H9 (cell line): ENCODE data around the gene CDH22. TPM values are rescaled to one million over a fixed set of nuclear protein-coding genes. Genes with fewer than 3 reads are reported as not detected.

Experiments
- DNase-seq: peaks from one replicate; pipeline ENCODE4 v3.0.0-alpha.2; 2017
- H2AFZ ChIP-seq: one replicate; pipeline ENCODE4 v1.6.1; 2013; ENCODE audit warnings: mild to moderate bottlenecking, low read length, control low read depth, moderate library complexity
- H2AK5ac ChIP-seq: 2 replicates; pipeline ENCODE4 v1.6.1; 2013; ENCODE audit warnings: low read length, control low read depth, mixed read lengths; ENCODE audit not compliant: insufficient read length
- H2BK120ac ChIP-seq: one replicate; pipeline ENCODE4 v1.6.1; 2013; ENCODE audit warnings: low read depth, mild to moderate bottlenecking, low read length, control low read depth, inconsistent platforms; ENCODE audit not compliant: poor library complexity, severe bottlenecking
- H2BK12ac ChIP-seq: 2 replicates; pipeline ENCODE4 v1.6.1; 2013; ENCODE audit warnings: low read length, control low read depth, mixed read lengths, low read depth; ENCODE audit not compliant: insufficient read length
- H2BK15ac ChIP-seq: 2 replicates; pipeline ENCODE4 v1.6.1; 2013; ENCODE audit warnings: low read depth, low read length, control low read depth
- H2BK20ac ChIP-seq: one replicate; pipeline ENCODE4 v1.6.1; 2013; ENCODE audit warnings: low read depth, mild to moderate bottlenecking, low read length, control low read depth, inconsistent platforms; ENCODE audit not compliant: poor library complexity, severe bottlenecking
- H2BK5ac ChIP-seq: 2 replicates; pipeline ENCODE4 v1.6.1; 2013; ENCODE audit warnings: low read length, control low read depth, mixed read lengths; ENCODE audit not compliant: insufficient read length
- H3K14ac ChIP-seq: 2 replicates; pipeline ENCODE4 v1.6.1; 2013; ENCODE audit warnings: low read length, control low read depth; ENCODE audit not compliant: insufficient read depth
- H3K18ac ChIP-seq: 2 replicates; pipeline ENCODE4 v1.6.1; 2013; ENCODE audit warnings: low read depth, mild to moderate bottlenecking, mixed read lengths, low read length, control low read depth; ENCODE audit not compliant: insufficient read length
- H3K23ac ChIP-seq: 2 replicates; pipeline ENCODE4 v1.6.1; 2013; ENCODE audit warnings: low read length, control low read depth, mixed read lengths, low read depth; ENCODE audit not compliant: insufficient read length
- H3K23me2 ChIP-seq: 2 replicates; pipeline ENCODE4 v1.6.1; 2013; ENCODE audit warnings: low read depth, mild to moderate bottlenecking, mixed read lengths, low read length, control low read depth; ENCODE audit not compliant: insufficient read length, poor library complexity, severe bottlenecking
- H3K27ac ChIP-seq: 2 replicates; pipeline ENCODE4 v1.5.1; 2013; ENCODE audit warnings: low read length, control low read depth, mixed read lengths, low read depth; ENCODE audit not compliant: insufficient read length
- H3K27me3 ChIP-seq: 2 replicates; pipeline ENCODE4 v1.6.1; 2013; ENCODE audit warnings: low read length, control low read depth, inconsistent platforms; ENCODE audit not compliant: insufficient read depth
- H3K4ac ChIP-seq: 2 replicates; pipeline ENCODE4 v1.6.1; 2013; ENCODE audit warnings: low read depth, mild to moderate bottlenecking, control low read depth, inconsistent platforms, low read length, moderate library complexity
- H3K4me1 ChIP-seq: 2 replicates; pipeline ENCODE4 v1.6.1; 2013; ENCODE audit warnings: low read length, control low read depth, inconsistent platforms; ENCODE audit not compliant: insufficient read depth
- H3K4me2 ChIP-seq: 2 replicates; pipeline ENCODE4 v1.6.1; 2013; ENCODE audit warnings: low read length, control low read depth, mixed read lengths; ENCODE audit not compliant: insufficient read length, insufficient read depth
- H3K56ac ChIP-seq: 2 replicates; pipeline ENCODE4 v1.6.1; 2013; ENCODE audit warnings: low read depth, mild to moderate bottlenecking, mixed read lengths, low read length, control low read depth; ENCODE audit not compliant: insufficient read length
- H3K79me1 ChIP-seq: 2 replicates; pipeline ENCODE4 v1.6.1; 2013; ENCODE audit warnings: low read depth, mild to moderate bottlenecking, moderate library complexity, low read length, control low read depth, inconsistent platforms; ENCODE audit not compliant: insufficient read depth, poor library complexity, severe bottlenecking
- H3K79me2 ChIP-seq: 2 replicates; pipeline ENCODE4 v1.6.1; 2013; ENCODE audit warnings: low read length, control low read depth, inconsistent platforms; ENCODE audit not compliant: insufficient read depth
- H3K9ac ChIP-seq: 2 replicates; pipeline ENCODE4 v1.6.1; 2013; ENCODE audit warnings: low read length, control low read depth, mixed read lengths; ENCODE audit not compliant: insufficient read length; ENCODE audit errors: extremely low read depth
- H3K9me3 ChIP-seq: one replicate; pipeline ENCODE4 v1.6.1; 2013; ENCODE audit warnings: low read depth, low read length, inconsistent platforms; ENCODE audit not compliant: control insufficient read depth
- H3T11ph ChIP-seq: one replicate; pipeline ENCODE4 v1.6.1; 2013; ENCODE audit warnings: mild to moderate bottlenecking, low read length, control low read depth, inconsistent platforms
- H4K20me1 ChIP-seq: one replicate; pipeline ENCODE4 v1.6.1; 2013; ENCODE audit not compliant: control insufficient read depth, insufficient read length, insufficient read depth
- H4K5ac ChIP-seq: 2 replicates; pipeline ENCODE4 v1.6.1; 2013; ENCODE audit warnings: low read depth, mild to moderate bottlenecking, mixed read lengths, low read length, control low read depth; ENCODE audit not compliant: insufficient read length
- H4K8ac ChIP-seq: replicated peaks from 2 replicates; pipeline ENCODE4 v1.6.1; 2013; ENCODE audit warnings: low read length, control low read depth, mixed read lengths, low read depth; ENCODE audit not compliant: insufficient read length
- H4K91ac ChIP-seq: 2 replicates; pipeline ENCODE4 v1.6.1; 2013; ENCODE audit warnings: low read depth, mild to moderate bottlenecking, moderate library complexity, mixed read lengths, low read length, control low read depth; ENCODE audit not compliant: insufficient read length
- H3K27ac Mint-ChIP-seq, 3 experiments: 2 replicates in 2 of 3; 3 replicates in 1 of 3; pipeline ENCODE4 v1.8.0; 2020 to 2021; ENCODE audit warnings: mixed read lengths in 3 of 3, mild to moderate bottlenecking in 1 of 3, moderate library complexity in 1 of 3
- H3K27me3 Mint-ChIP-seq: 2 replicates; pipeline ENCODE4 v1.8.0; 2021; ENCODE audit warnings: low read depth, mild to moderate bottlenecking, moderate library complexity, mixed read lengths
- H3K36me3 Mint-ChIP-seq, 3 experiments: 2 replicates in 2 of 3; 3 replicates in 1 of 3; pipeline ENCODE4 v1.8.0; 2020 to 2021; ENCODE audit warnings: low read depth in 3 of 3, mixed read lengths in 3 of 3; ENCODE audit not compliant: insufficient read depth in 1 of 3
- H3K4me1 Mint-ChIP-seq, 2 experiments: 2 replicates each; pipeline ENCODE4 v1.8.0; 2020; ENCODE audit warnings: mixed read lengths in 2 of 2
- H3K4me3 Mint-ChIP-seq, 2 experiments: 2 replicates in 1 of 2; 3 replicates in 1 of 2; pipeline ENCODE4 v1.8.0; 2020 to 2021; ENCODE audit warnings: mild to moderate bottlenecking in 2 of 2, mixed read lengths in 2 of 2, moderate library complexity in 1 of 2
- H3K9me3 Mint-ChIP-seq, 2 experiments: 2 replicates in 1 of 2; 3 replicates in 1 of 2; pipeline ENCODE4 v1.8.0; 2020; ENCODE audit warnings: mild to moderate bottlenecking in 2 of 2, mixed read lengths in 2 of 2, moderate library complexity in 1 of 2
- WGBS: extraction: QIAGEN DNeasy Blood & Tissue Kit; methylation state at CpG from one replicate; pipeline ENCODE4 v1.1.7; 2013; ENCODE audit warnings: missing lambda C conversion rate, low lambda C conversion rate, mixed read lengths; ENCODE audit not compliant: insufficient read length; ENCODE audit errors: extremely low coverage; 5-methylcytosine and 5-hydroxymethylcytosine counted together
- total RNA-seq: library from RNA; stranded (reverse); gene quantifications from 2 replicates; pipeline ENCODE4 v1.2.1, GENCODE V29; 2021
- TF ChIP-seq, protein P1 (sequence below): fragments of 200-600 bp; sonication (generic); conservative IDR thresholded peaks from 3 replicates; pipeline ENCODE4 v1.8.0; 2021; ENCODE audit warnings: antibody characterized with exemption, mild to moderate bottlenecking

CDH22 gene
- total RNA-seq, 1 experiment from 2014 or later = not detected

DNA sequence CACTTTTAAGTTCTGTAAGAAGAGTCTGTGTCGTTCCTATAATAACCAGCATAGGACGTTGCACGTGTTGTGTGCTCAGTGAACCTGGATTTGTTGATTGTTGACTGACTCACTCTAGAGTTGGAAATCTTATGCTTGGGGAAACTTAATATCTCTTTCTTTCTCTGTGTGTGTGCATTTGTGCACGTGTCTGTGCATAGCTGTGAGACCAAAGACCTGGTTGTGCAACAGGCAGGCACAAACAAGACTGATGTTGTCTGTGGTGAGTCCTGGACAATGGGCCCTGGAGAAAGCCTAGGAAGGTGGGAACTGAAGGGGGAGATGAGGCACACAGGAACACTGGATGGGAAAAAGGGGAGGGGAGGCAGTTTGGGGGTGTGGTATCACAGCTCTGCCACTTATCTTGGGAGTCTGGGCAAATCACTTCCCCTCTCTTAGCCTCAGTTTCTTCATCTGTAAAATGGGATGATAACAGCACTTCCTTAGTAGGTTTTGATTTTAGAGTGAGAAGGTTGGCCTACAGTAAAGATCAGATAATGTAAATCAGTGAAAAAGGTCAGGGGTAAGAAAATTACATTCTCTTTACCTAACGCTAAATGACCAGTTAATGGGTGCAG lies 181.8 kb downstream of the CDH22 start:
- Histone ChIP-seq H2BK20ac (no peak overlapping the region), H3K4me2 (no peak overlapping the region), H2BK120ac (no peak overlapping the region), H3K9me3 (no peaks in the 10 kb centered on the region), H3K18ac (no peak overlapping the region), H3K79me1 (no peaks in the 10 kb centered on the region), H3K27ac (no peak overlapping the region), H3K79me2 (no peaks in the 10 kb centered on the region), H3K14ac (no peak overlapping the region), H3K4me1 (no peaks in the 10 kb centered on the region), H4K20me1 (no peaks in the 10 kb centered on the region), H3K27me3 (no peaks in the 10 kb centered on the region), H2AFZ (no peak overlapping the region), H4K8ac (no peak overlapping the region), H4K91ac (no peak overlapping the region), H3K56ac (no peak overlapping the region), H3T11ph (no peak overlapping the region), H2BK15ac (no peak overlapping the region), H3K4ac (no peak overlapping the region), H2AK5ac (no peak overlapping the region), H4K5ac (no peak overlapping the region), H3K23me2 (no peaks in the 10 kb centered on the region), H3K23ac (no peak overlapping the region), H2BK5ac (no peak overlapping the region), H3K9ac (no peak overlapping the region), H2BK12ac (no peak overlapping the region)
- Mint-ChIP-seq H3K36me3 (peaks cover 17 to 37% (median 35%) of the 10 kb centered on the region in 3 experiments; a peak in 6 of 7 replicates), H3K4me3 (no peak overlapping the region), H3K27ac (no peak overlapping the region), H3K9me3 (no peaks in the 10 kb centered on the region), H3K27me3 (peaks cover 20% of the 10 kb centered on the region), H3K4me1 (peaks cover 0 to 4% of the 10 kb centered on the region in 2 experiments; a peak in 2 of 4 replicates)
- no CpG with 5 or more reads among the region's 5 CpGs for WGBS
- TF ChIP-seq, protein P1, sequence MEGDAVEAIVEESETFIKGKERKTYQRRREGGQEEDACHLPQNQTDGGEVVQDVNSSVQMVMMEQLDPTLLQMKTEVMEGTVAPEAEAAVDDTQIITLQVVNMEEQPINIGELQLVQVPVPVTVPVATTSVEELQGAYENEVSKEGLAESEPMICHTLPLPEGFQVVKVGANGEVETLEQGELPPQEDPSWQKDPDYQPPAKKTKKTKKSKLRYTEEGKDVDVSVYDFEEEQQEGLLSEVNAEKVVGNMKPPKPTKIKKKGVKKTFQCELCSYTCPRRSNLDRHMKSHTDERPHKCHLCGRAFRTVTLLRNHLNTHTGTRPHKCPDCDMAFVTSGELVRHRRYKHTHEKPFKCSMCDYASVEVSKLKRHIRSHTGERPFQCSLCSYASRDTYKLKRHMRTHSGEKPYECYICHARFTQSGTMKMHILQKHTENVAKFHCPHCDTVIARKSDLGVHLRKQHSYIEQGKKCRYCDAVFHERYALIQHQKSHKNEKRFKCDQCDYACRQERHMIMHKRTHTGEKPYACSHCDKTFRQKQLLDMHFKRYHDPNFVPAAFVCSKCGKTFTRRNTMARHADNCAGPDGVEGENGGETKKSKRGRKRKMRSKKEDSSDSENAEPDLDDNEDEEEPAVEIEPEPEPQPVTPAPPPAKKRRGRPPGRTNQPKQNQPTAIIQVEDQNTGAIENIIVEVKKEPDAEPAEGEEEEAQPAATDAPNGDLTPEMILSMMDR = no peak
- DNase-seq = no peak

Other genes with a start within 250 kb of the CDH22 start
- 55.7 and 60.1 TPM in 2 replicates for gene NCOA5, start 218.5 kb downstream of the CDH22 start, total RNA-seq
- gene CD40, start 190.2 kb downstream of the CDH22 start, total RNA-seq = 7.8 and 8.6 TPM in 2 replicates
- gene ELMO2, start 98.1 kb upstream of the CDH22 start, total RNA-seq = 32.5 and 34.1 TPM in 2 replicates
- 17.2 and 19.5 TPM in 2 replicates for gene ZNF334, start 205.1 kb upstream of the CDH22 start, total RNA-seq
- gene OCSTAMP, start 242.2 kb upstream of the CDH22 start, total RNA-seq = not detected in 2 replicates